ENCODE results near the gene MRPS14.

The MRPS14 gene

DNA sequence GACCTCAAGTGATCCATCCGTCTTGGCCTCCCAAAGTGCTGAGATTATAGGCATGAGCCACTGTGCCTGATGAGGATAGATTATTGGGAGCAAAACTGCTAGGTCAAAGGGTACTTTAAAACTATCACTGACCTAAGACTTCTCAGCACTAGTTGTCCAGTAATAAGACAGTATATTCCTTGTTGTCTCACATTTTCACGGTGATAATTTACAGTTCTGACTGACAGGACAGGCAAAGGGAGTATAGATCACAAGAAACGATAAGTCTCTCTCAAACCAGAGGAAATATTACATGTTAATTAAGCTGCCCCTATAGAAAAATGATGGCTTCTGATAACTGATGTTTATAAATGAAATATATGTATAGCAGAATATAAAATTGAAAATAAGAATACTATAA lies 3.7 kb downstream of the MRPS14 start:
- DNase-seq = no peak

- no peak for DNase-seq
These were observed 8.0 kb downstream of the MRPS14 start for GRCh38 chr1:175015243-175015642.

DNA sequence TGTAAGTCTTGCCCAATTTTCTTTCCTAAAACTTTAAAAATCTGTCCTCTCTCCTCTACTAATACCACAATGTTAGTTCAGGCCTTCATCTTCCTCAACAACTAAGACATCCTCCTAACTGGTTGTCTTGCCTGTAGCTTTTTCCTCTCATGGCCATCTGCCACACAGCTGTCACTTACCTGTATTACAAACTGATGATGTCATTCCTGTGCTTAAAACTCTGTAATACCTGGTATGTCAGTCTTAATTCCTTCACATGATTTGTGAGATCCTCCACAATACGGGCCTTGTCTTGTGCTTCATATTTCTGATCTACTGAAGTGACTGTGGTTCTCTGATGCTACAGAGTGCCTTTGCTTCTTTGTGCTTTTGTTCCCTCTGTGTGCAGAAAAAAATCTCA lies 9.8 kb downstream of the MRPS14 start:
- no peak for DNase-seq

DNA sequence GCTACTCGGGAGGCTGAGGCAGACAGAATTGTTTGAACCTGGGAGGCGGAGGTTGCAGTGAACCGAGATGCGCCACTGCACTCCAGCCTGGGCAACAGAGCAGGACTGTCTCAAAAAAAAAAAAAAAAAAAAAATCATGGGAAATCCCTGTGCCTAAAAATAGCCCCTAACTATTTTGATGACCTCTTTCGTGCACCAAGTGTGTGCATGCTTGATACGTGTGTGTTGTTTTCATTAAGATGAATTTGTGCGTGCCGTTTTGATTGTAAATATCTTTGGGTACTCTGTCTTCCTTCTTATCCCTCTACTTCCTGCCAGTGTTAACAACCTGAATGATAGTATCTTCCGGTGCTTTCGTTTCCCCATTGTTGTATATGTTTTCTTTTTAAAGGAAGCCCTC lies 13.7 kb downstream of the MRPS14 start:
- DNase-seq = no peak

DNA sequence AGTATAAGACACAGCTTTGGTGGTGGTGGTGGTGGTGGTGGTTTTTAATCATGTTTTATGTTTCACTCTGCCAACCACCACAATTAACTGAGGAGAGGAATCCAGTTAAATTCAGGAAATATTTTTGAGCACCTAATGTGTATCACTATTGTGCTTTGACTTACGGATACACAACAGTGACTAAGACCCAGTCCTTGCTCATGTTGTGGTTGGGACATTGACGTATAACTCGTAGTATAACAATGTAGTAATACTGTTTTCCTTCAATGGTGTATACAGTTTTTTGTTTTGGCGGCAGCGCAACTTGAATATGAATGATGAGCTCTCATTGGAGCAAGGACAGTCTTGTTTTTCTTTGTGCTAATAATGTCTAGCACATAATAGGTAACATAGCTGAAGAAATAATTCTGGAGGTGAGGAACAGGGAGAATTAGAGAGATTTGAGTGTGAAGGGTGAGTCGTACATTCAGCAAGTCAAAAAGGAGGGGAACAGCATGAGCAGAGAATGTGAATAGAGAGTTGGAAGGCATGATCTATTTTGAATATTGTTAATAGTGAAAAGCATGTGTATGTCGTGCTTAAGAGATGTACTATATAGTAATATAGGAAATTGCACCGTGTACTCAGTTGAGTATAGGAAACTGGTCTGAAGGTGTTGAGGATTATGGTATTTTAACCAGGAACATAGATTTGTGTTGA lies 18.0 kb downstream of the MRPS14 start:
- DNase-seq = no peak

DNA sequence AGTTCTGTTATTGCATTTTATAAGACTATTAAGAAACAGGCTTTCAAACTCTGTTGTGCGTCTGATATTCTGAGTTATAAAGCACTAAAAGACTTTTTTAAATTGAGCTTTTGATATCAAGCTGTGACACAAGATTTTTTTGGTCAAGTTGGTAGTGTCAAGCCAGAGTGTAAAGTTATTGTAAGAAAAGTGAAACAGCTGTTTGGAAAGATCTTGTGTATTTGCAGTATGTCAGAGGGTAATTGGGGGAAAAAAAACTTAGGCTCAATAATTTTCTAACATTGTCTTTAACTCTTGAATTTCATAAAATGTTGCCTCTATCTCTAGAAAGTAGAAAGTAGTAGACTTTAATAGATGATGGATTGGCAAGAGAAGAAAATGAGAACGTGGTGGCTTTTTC lies 19.7 kb downstream of the MRPS14 start:
- no peak for DNase-seq

- no peak for DNase-seq
These were observed 20.2 kb downstream of the MRPS14 start for GRCh38 chr1:175002910-175003517.

DNA sequence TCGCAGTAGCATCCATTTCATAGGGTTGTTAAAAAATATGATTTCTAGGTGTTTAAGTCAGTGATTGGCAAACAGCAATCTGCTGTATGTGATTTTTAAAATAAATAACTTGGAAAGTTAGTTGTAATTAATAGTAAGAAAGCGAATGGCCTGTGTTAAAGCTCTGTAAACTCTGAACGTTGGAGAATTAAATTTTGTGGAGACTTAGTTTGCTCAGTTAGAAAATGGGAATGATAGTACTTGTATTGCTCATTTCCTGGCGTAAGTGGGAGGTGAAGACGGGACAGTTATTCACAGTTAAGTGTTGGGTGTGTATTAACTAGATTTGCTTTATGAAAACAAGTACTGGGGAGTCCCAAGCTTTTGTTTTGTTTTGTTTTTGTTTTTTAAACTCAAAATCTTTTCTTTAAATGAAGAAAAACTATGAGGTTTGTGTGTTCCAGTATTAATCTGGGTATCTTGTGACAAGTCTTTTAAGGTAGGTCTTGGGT lies 22.5 kb downstream of the MRPS14 start:
- no peak for DNase-seq

- peak in 1 of 2 experiments; percentile 94 for DNase-seq
These were observed 23.1 kb downstream of the MRPS14 start, which contains the start of gene CACYBP for GRCh38 chr1:174999936-175000696. Gene CACYBP (plus strand): TSS chr1:174999947. CDS start chr1:175000181, 234 bp downstream.

DNA sequence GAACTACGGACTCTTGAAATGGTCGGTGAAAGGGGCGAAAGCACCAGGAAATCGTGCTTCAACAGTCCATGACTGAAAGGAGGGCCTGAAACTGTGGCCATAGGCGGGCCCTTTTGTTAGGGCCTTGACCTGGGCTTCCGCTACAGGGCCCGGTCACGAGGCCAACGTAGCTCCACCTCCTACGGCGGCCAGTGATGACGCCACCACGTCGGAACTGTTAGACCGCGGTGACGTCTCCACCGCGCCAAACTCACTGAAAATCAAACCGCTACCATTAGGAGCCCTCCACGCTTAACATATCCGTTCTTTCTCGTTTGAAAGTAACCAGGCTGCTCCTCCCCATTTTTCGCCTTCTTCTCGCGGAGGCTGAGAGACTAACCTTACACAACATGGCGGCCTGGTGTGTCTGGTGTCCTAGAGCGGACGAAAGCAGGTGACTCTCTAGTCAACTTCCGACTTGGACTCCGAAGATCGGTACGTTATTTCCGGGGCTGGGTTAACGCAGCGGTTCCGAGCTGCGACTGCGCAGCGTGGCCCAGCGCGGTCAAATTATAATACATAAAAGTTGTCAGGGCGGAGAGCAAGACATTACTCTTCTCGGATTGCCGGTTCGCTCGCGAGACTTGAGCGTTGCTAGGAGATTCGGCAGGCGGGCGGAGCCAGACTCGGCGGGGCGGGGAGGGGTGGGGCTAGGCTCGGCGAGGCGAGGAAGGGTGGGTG lies 23.8 kb downstream of the MRPS14 start:
- DNase-seq = peak; percentile 88 to 95

DNA sequence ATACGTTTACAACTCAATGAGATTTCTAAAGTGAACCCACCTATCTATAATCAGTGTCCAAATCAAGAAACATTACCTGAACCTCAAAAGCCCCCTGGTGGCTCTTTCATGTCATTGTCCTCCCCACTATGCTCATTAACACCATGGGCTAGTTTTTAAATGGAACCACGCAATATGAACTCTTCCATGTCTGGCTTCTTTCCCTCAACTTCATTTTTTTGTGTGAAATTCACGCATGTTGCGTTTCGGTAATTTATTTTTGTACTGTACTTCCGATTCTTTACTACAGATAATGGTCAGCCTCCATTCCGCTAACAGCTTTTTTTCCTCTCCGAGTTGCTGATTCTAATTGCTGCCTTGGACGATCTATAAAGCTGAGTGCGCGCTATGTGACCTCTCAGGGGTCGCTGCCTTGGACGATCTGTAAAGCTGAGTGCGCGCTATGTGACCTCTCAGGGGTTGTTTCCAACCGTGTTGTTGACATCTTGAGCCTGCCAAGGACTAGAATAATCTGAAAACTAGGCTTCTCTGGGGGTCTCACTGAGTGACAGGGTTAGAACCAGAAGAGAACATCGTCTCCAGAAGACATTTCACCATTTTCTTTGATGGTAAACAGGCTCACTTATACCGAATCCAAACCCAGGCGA lies 24.5 kb downstream of the MRPS14 start:
- peak in 1 of 2 experiments; percentile 31 for DNase-seq

- DNase-seq = no peak
These were observed 26.2 kb downstream of the MRPS14 start for GRCh38 chr1:174997041-174997440.

GRCh38 chr1:174996476-174996875 lies 26.7 kb downstream of the MRPS14 start:
- DNase-seq = no peak

DNA sequence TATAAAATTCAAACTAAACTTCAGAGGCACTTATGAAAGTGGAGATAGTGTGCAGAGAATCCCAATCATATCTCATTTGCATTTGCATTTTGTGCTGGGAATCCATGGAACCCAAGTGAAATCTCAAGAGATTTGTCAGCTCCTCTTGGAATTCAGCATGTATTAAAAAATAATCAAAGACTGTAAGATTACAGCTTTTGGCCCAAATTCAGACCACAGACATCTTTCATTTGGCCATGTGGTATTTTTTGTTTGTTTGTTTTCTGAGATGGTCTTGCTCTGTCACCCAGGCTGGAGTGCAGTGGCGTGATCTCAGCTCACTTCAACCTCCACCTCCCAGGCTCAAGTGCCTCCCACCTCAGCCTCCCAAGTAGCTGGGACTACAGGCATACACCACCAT lies 27.3 kb downstream of the MRPS14 start:
- no peak for DNase-seq

- DNase-seq = no peak
These were observed 28.1 kb downstream of the MRPS14 start for GRCh38 chr1:174995121-174995520.

DNA sequence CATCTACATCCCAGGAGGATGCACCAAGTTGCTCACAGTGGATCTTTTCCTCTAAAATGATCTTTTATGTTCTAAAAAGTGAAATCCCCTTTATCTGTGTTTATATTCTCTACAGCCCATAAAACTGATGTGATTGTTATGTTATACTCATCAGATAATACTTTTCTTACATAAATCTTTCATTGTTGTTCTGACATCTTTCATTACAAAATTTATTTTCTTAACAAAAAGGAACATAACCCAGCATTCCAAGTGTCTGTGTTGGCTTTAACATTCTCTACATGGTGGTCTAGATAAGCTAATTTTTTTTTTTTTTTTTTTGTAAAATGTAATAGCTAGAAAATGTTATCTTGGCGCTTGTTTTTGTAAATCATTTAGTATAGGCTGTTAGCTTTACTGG lies 31.8 kb downstream of the MRPS14 start:
- DNase-seq = no peak

GRCh38 chr1:174990382-174990999 lies 32.7 kb downstream of the MRPS14 start:
- no peak for DNase-seq

GRCh38 chr1:174989536-174990220 lies 33.5 kb downstream of the MRPS14 start:
- no peak for DNase-seq

GRCh38 chr1:174988986-174989385 lies 34.2 kb downstream of the MRPS14 start:
- no peak for DNase-seq

DNA sequence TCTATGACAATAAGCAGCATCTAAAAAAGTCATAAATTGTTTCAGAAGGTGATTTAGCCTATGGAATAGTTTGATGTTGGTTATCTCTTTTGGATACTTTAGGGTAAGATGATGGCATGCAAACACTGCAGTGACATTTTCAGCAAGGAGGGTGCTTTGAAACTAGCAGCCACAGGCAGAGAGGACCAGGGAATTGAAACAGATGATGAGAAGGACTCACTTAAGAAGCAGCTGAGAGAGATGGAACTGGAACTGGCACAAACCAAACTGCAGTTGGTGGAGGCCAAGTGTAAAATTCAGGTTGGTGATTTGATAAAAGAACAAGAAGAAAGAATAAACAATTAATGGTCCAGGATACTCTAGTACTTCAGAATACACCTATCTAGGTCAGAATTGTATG lies 34.7 kb downstream of the MRPS14 start:
- DNase-seq = no peak

GRCh38 chr1:174984952-174985351 lies 38.3 kb downstream of the MRPS14 start:
- DNase-seq = no peak

Data from activated CD4-positive, alpha-beta T cell treated with anti-CD3 and anti-CD28 coated beads, Interleukin-2, amount 50 U/mL, for 48 hours (primary cell).